B cell (primary cell): ENCODE results near the gene EPB41L4B.

Experiments used
- CTCF ChIP-seq: fragments of 200-600 bp; IDR thresholded peaks from one replicate; pipeline ENCODE4 v1.8.0; 2022; ENCODE audit warnings: antibody characterized with exemption, mild to moderate bottlenecking
- EZH2 ChIP-seq: IDR thresholded peaks from 2 replicates; pipeline ENCODE4 v1.6.1; 2012; ENCODE audit warnings: borderline replicate concordance, low read depth, mild to moderate bottlenecking, moderate library complexity, low read length; ENCODE audit not compliant: insufficient read depth, poor library complexity, severe bottlenecking

GRCh38 chr9:109124121-109124520 is 196.7 kb downstream of the EPB41L4B start:
- TF ChIP-seq CTCF (no peak), EZH2 (no peak)
